SK-N-SH (cell line): ENCODE results near the gene HAUS6. TPM values are rescaled to one million over a fixed set of nuclear protein-coding genes. Genes with fewer than 3 reads are reported as not detected.

Source experiments
- CTCF ChIA-PET: fragments of 300-600, 350-600 bp; formaldehyde crosslinking; extraction: SDS; loops from one replicate; lab custom pipeline; 2021; lab: Yijun Ruan, JAX
- POLR2A ChIA-PET: fragments of 350-600 bp; sonication (Branson Sonifier 250); formaldehyde crosslinking; extraction: SDS; loops from one replicate; lab custom pipeline; 2020; ENCODE audit warnings: antibody characterized with exemption, inconsistent platforms; lab: Yijun Ruan, JAX
- DNase-seq: peaks from one replicate; pipeline ENCODE4 v3.0.0; 2012
- H2AFZ ChIP-seq: fragments of 200-600 bp; sonication (generic); 2 replicates; pipeline ENCODE4 v1.8.1; 2016; ENCODE audit warnings: antibody characterized with exemption, mild to moderate bottlenecking, low read depth
- H3F3A ChIP-seq: fragments of 200-600 bp; sonication (generic); replicated peaks from 2 replicates; pipeline ENCODE3; 2016; ENCODE audit warnings: antibody characterized with exemption, mild to moderate bottlenecking; ENCODE audit not compliant: insufficient read depth
- H3K27ac ChIP-seq, 2 experiments: fragments of 200-500 bp in 1 of 2; fragments of 200-600 bp in 1 of 2; sonication (Bioruptor generic) in 1 of 2; sonication (generic), shearing (Covaris generic) in 1 of 2; 2 replicates each; pipeline versions ENCODE4 v1.5.1 to v1.6.1; 2014 to 2016; ENCODE audit warnings: low read depth in 2 of 2, inconsistent platforms in 1 of 2, low read length in 1 of 2, mild to moderate bottlenecking in 1 of 2, mixed read lengths in 1 of 2
- H3K27me3 ChIP-seq: fragments of 200-600 bp; sonication (generic), shearing (Covaris generic); 2 replicates; pipeline ENCODE4 v1.6.1; 2016; ENCODE audit warnings: mixed run types; ENCODE audit not compliant: insufficient read depth
- H3K36me3 ChIP-seq, 2 experiments: fragments of 200-500 bp in 1 of 2; fragments of 200-600 bp in 1 of 2; sonication (Bioruptor generic) in 1 of 2; sonication (generic) in 1 of 2; replicated peaks in 1 of 2; 2 replicates each; pipeline versions ENCODE3 to v1.5.1; 2014 to 2016; ENCODE audit warnings: low read length in 1 of 2, mild to moderate bottlenecking in 1 of 2; ENCODE audit not compliant: insufficient read depth in 2 of 2, control insufficient read depth in 1 of 2
- H3K4me1 ChIP-seq, 2 experiments: fragments of 200-500 bp in 1 of 2; fragments of 200-600 bp in 1 of 2; sonication (Bioruptor generic) in 1 of 2; sonication (generic), shearing (Covaris generic) in 1 of 2; 2 replicates each; pipeline versions ENCODE4 v1.5.1 to v1.6.1; 2014 to 2016; ENCODE audit warnings: low read depth in 1 of 2, low read length in 1 of 2, mixed run types in 1 of 2; ENCODE audit not compliant: insufficient read depth in 2 of 2, control insufficient read depth in 1 of 2
- H3K4me2 ChIP-seq: fragments of 200-600 bp; sonication (generic), shearing (Covaris generic); 2 replicates; pipeline ENCODE4 v1.6.1; 2017; ENCODE audit warnings: mixed run types
- H3K4me3 ChIP-seq, 2 experiments: fragments of 200-500 bp in 1 of 2; fragments of 200-600 bp in 1 of 2; sonication (Bioruptor generic) in 1 of 2; sonication (generic), shearing (Covaris generic) in 1 of 2; 2 replicates each; pipeline versions ENCODE4 v1.5.1 to v1.8.1; 2014 to 2016; ENCODE audit warnings: low read depth in 2 of 2, inconsistent platforms in 1 of 2, low read length in 1 of 2, mild to moderate bottlenecking in 1 of 2, mixed read lengths in 1 of 2, moderate library complexity in 1 of 2
- H3K79me2 ChIP-seq: fragments of 200-600 bp; sonication (generic); 2 replicates; pipeline ENCODE4 v1.8.1; 2017; ENCODE audit warnings: mild to moderate bottlenecking; ENCODE audit not compliant: insufficient read depth
- H3K9ac ChIP-seq: fragments of 200-600 bp; sonication (generic); 2 replicates; pipeline ENCODE4 v1.6.1; 2017; ENCODE audit warnings: mixed run types
- H3K9me2 ChIP-seq: fragments of 200-600 bp; sonication (generic); 2 replicates; pipeline ENCODE4 v1.6.1; 2017; ENCODE audit warnings: mixed run types
- H3K9me3 ChIP-seq: fragments of 200-600 bp; sonication (generic); 2 replicates; pipeline ENCODE4 v1.6.1; 2017; ENCODE audit warnings: mixed run types, mild to moderate bottlenecking, moderate library complexity
- H4K20me1 ChIP-seq: fragments of 200-600 bp; sonication (generic); 2 replicates; pipeline ENCODE4 v1.6.1; 2017; ENCODE audit warnings: mild to moderate bottlenecking, mixed run types; ENCODE audit not compliant: insufficient read depth
- EP300 ChIP-seq, 2 experiments: IDR thresholded peaks; 2 replicates each; pipeline versions ENCODE4 v1.4.0 to v1.6.1; 2012; ENCODE audit warnings: borderline replicate concordance in 1 of 2, low read depth in 1 of 2, low read length in 1 of 2
- EZH2phosphoT487 ChIP-seq: fragments of 200-600 bp; sonication (generic); IDR thresholded peaks from 2 replicates; pipeline ENCODE4 v1.6.1; 2017; ENCODE audit warnings: low read depth, mixed run types, mild to moderate bottlenecking, antibody characterized with exemption, moderate library complexity, borderline replicate concordance
- NRF1 ChIP-seq: IDR thresholded peaks from 2 replicates; pipeline ENCODE4 v1.6.1; 2012; ENCODE audit warnings: low read depth, mild to moderate bottlenecking, low read length
- WGBS: methylation state at CpG from one replicate; pipeline ENCODE4 v1.1.6; 2017; ENCODE audit warnings: low lambda C conversion rate; 5-methylcytosine and 5-hydroxymethylcytosine counted together
- polyA plus RNA-seq, 3 experiments: library from polyadenylated mRNA; depleted of rRNA; stranded (reverse); fragments of >200 nt; gene quantifications; 2 replicates each; pipeline ENCODE4 v1.2.3, GENCODE V29; 2012
- TF ChIP-seq, protein P1 (sequence below): fragments of 150-350 bp; IDR thresholded peaks from 2 replicates; pipeline ENCODE4 v1.6.1; 2016; ENCODE audit warnings: mild to moderate bottlenecking, low read depth, low read length
- TF ChIP-seq, protein P2 (sequence below): IDR thresholded peaks from 2 replicates; pipeline ENCODE4 v1.4.0; 2012; ENCODE audit warnings: low read depth, borderline replicate concordance

The HAUS6 gene
- polyA plus RNA-seq, 1 of the 3 experiments (the other 2 are of a cell fraction), result 4.7 TPM

DNA sequence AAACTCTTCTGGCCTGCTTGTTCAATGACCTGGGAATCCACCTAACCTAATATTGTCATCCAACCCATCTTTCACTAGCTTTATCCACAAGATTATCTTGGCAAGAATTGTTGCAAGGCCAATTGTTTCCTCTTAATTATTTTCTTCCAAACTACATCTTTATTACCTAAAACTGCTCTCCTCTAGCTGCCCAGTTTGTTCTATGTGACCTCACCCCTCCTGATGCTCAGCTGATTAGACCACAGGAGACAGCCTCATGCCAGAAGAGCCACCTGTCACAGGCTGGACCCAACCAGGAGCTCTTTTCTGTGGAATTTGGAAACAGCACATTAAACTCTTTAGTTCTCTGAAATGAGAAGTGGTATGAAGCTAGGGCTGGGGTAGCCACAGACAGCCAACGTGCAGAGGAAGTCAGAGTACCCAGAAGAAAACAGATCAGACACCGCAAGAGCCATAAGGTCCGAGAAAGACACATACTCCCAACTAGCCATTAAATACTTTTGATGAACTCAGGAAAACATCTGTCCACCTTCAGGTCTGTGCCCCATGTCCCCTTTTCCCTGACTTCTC, 81.7 kb downstream of the HAUS6 start:
- no peaks in the 10 kb centered on the region for H3K36me3 ChIP-seq
- H3K27me3 ChIP-seq, result no peaks in the 10 kb centered on the region
- DNase-seq, result no peak
- POLR2A ChIA-PET, result no interaction called here
- no peak overlapping the region for H3K4me2 ChIP-seq
- H3K9ac ChIP-seq, result no peak overlapping the region
- TF ChIP-seq EP300 (IDR thresholded peaks at IDR 0.05; ENCODE audit: borderline replicate concordance in 1 of 2, low read depth in 1 of 2, low read length in 1 of 2), result no peak
- TF ChIP-seq, protein P1, sequence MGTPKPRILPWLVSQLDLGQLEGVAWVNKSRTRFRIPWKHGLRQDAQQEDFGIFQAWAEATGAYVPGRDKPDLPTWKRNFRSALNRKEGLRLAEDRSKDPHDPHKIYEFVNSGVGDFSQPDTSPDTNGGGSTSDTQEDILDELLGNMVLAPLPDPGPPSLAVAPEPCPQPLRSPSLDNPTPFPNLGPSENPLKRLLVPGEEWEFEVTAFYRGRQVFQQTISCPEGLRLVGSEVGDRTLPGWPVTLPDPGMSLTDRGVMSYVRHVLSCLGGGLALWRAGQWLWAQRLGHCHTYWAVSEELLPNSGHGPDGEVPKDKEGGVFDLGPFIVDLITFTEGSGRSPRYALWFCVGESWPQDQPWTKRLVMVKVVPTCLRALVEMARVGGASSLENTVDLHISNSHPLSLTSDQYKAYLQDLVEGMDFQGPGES, result no peak
- TF ChIP-seq, protein P2, sequence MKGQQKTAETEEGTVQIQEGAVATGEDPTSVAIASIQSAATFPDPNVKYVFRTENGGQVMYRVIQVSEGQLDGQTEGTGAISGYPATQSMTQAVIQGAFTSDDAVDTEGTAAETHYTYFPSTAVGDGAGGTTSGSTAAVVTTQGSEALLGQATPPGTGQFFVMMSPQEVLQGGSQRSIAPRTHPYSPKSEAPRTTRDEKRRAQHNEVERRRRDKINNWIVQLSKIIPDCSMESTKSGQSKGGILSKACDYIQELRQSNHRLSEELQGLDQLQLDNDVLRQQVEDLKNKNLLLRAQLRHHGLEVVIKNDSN, result no peak
- TF ChIP-seq, all 33 proteins: peak for 0
- CTCF ChIA-PET, result interaction anchor here (0.8 to 2.3 kb wide), 3 partner anchors 577 to 1210 kb away, joined by 3 to 18 read pairs (median 4); no protein-coding TSS in a partner anchor
- H4K20me1 ChIP-seq, result no peaks in the 10 kb centered on the region
- H3K9me3 ChIP-seq, result no peaks in the 10 kb centered on the region
- H3K4me3 ChIP-seq, result no peak overlapping the region
- no peaks in the 10 kb centered on the region for H3K9me2 ChIP-seq
- 69% methylated on average over 3 of the region's 3 CpGs for WGBS
- no peaks in the 10 kb centered on the region for H3F3A ChIP-seq
- H3K4me1 ChIP-seq, result no peaks in the 10 kb centered on the region; a peak in 1 of 4 replicates
- no peak overlapping the region for H3K27ac ChIP-seq
- H3K79me2 ChIP-seq, result no peaks in the 10 kb centered on the region
- H2AFZ ChIP-seq, result no peak overlapping the region

DNA sequence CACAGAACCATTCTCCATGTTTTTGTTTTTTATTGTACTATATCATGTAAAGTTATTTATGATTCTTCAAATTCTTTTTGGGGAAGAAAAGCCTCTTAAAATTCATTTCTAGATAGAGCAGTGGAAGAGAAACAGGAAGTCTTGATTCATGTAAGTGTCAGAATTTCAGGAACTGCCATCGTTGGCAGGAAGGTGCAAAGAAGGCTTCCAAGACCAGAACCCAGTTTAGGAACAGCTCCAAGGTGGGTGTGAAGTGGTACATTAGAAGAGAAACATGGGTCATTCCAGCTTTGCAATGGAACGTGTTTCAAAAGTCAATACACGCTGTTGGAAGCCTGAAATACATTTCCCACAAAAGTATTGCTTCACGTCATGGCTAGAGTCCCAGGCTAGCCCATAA, 84.5 kb downstream of the HAUS6 start:
- Histone ChIP-seq H3K4me1 (no peaks in the 10 kb centered on the region), H3K27me3 (no peaks in the 10 kb centered on the region), H3K79me2 (no peaks in the 10 kb centered on the region), H3K4me3 (no peak overlapping the region), H2AFZ (no peak overlapping the region), H4K20me1 (no peaks in the 10 kb centered on the region), H3F3A (no peaks in the 10 kb centered on the region), H3K27ac (no peak overlapping the region), H3K9ac (no peak overlapping the region), H3K4me2 (no peak overlapping the region), H3K9me3 (no peaks in the 10 kb centered on the region), H3K36me3 (no peaks in the 10 kb centered on the region), H3K9me2 (no peaks in the 10 kb centered on the region)
- CTCF ChIA-PET, result interaction anchor here (1.7 to 2.1 kb wide), 2 partner anchors 10 to 763 kb away, joined by 8 to 10 read pairs; no protein-coding TSS in a partner anchor
- POLR2A ChIA-PET, result no interaction called here
- no peak for DNase-seq
- TF ChIP-seq EZH2phosphoT487 (no peak), NRF1 (no peak)
- TF ChIP-seq, protein P2, result no peak
- 70% methylated on average over 4 of the region's 4 CpGs for WGBS
